HEK293 (cell line): Measurements from ENCODE around the gene CDC42EP3.

Experiments
- CTCF ChIA-PET: fragments of 350-600 bp; formaldehyde crosslinking; extraction: SDS; loops from one replicate; lab custom pipeline; 2021; ENCODE audit warnings: antibody characterized with exemption; lab: Yijun Ruan, JAX
- POLR2A ChIA-PET: fragments of 300-600 bp; formaldehyde crosslinking; extraction: SDS; loops from one replicate; lab custom pipeline; 2020; ENCODE audit warnings: antibody characterized with exemption, inconsistent platforms; lab: Yijun Ruan, JAX
- H3K27ac ChIP-seq: fragments of 200-500 bp; sonication (Bioruptor generic); 2 replicates; pipeline ENCODE4 v1.5.1; 2014; ENCODE audit warnings: low read depth, low read length, control low read depth, inconsistent platforms; ENCODE audit errors: extremely low read depth
- H3K36me3 ChIP-seq, 2 experiments: fragments of 200-500 bp in 1 of 2; sonication (Bioruptor generic) in 1 of 2; 1 replicate in 1 of 2; 2 replicates in 1 of 2; pipeline ENCODE4 v1.5.1; 2014 to 2017; ENCODE audit warnings: inconsistent platforms in 2 of 2, low read length in 2 of 2; ENCODE audit not compliant: control insufficient read depth in 2 of 2, insufficient read depth in 1 of 2
- H3K4me1 ChIP-seq: fragments of 200-500 bp; sonication (Bioruptor generic); 2 replicates; pipeline ENCODE4 v1.5.1; 2014; ENCODE audit warnings: mild to moderate bottlenecking, low read length, inconsistent platforms; ENCODE audit not compliant: control insufficient read depth, insufficient read depth
- H3K4me3 ChIP-seq: 2 replicates; pipeline ENCODE4 v1.5.1; 2011; ENCODE audit warnings: low read depth, mild to moderate bottlenecking, control low read depth, low read length, moderate library complexity
- H3K9me3 ChIP-seq: fragments of 200-500 bp; sonication (Bioruptor generic); 2 replicates; pipeline ENCODE4 v1.5.1; 2014; ENCODE audit warnings: low read depth, low read length, inconsistent platforms; ENCODE audit not compliant: control insufficient read depth, insufficient read depth
- GLI2 ChIP-seq: fragments of 450-650 bp; formaldehyde crosslinking; IDR thresholded peaks from 2 replicates; pipeline ENCODE4; 2017; ENCODE audit warnings: missing biosample characterization, missing genetic modification characterization, low read depth, borderline replicate concordance
- GLIS2 ChIP-seq: fragments of 450-650 bp; formaldehyde crosslinking; IDR thresholded peaks from 2 replicates; pipeline ENCODE4 v1.5.1; 2016; ENCODE audit warnings: missing biosample characterization, missing genetic modification characterization
- KLF16 ChIP-seq: fragments of 450-650 bp; formaldehyde crosslinking; IDR thresholded peaks from 2 replicates; pipeline ENCODE4 v1.5.1; 2017; ENCODE audit warnings: missing biosample characterization, missing genetic modification characterization
- KLF8 ChIP-seq: fragments of 450-650 bp; formaldehyde crosslinking; IDR thresholded peaks from 2 replicates; pipeline ENCODE4 v1.5.1; 2016; ENCODE audit warnings: missing biosample characterization, missing genetic modification characterization
- PBX3 ChIP-seq: sonication (generic); formaldehyde crosslinking; IDR thresholded peaks from 2 replicates; pipeline ENCODE4 v1.8.1; 2022; ENCODE audit warnings: mild to moderate bottlenecking, moderate library complexity, missing genetic modification reagents
- PRDM1 ChIP-seq: fragments of 450-650 bp; formaldehyde crosslinking; IDR thresholded peaks from 2 replicates; pipeline ENCODE4; 2016; ENCODE audit warnings: missing biosample characterization, missing genetic modification characterization
- SP7 ChIP-seq: fragments of 450-650 bp; formaldehyde crosslinking; IDR thresholded peaks from 2 replicates; pipeline ENCODE4 v1.5.1; 2016; ENCODE audit warnings: missing biosample characterization, missing genetic modification characterization
- ZEB2 ChIP-seq: fragments of 450-650 bp; formaldehyde crosslinking; IDR thresholded peaks from 2 replicates; pipeline ENCODE4 v1.5.1; 2016; ENCODE audit warnings: missing biosample characterization, missing genetic modification characterization
- ZFP3 ChIP-seq: fragments of 450-650 bp; formaldehyde crosslinking; IDR thresholded peaks from 2 replicates; pipeline ENCODE4 v1.5.1; 2016; ENCODE audit warnings: low read depth, missing biosample characterization, missing genetic modification characterization
- ZFP69B ChIP-seq: fragments of 450-650 bp; formaldehyde crosslinking; IDR thresholded peaks from 2 replicates; pipeline ENCODE4 v1.5.1; 2016; ENCODE audit warnings: missing biosample characterization, missing genetic modification characterization
- ZNF211 ChIP-seq: fragments of 450-650 bp; formaldehyde crosslinking; IDR thresholded peaks from 2 replicates; pipeline ENCODE4 v1.5.1; 2016; ENCODE audit warnings: low read depth, missing biosample characterization, missing genetic modification characterization
- ZNF335 ChIP-seq: fragments of 450-650 bp; formaldehyde crosslinking; conservative IDR thresholded peaks from 2 replicates; pipeline ENCODE4 v1.5.1; 2016; ENCODE audit warnings: missing biosample characterization, missing genetic modification characterization
- ZNF354C ChIP-seq: fragments of 450-650 bp; formaldehyde crosslinking; IDR thresholded peaks from 2 replicates; pipeline ENCODE4 v1.5.1; 2016; ENCODE audit warnings: missing biosample characterization, missing genetic modification characterization, low read depth, borderline replicate concordance
- ZNF426 ChIP-seq: fragments of 450-650 bp; formaldehyde crosslinking; IDR thresholded peaks from 2 replicates; pipeline ENCODE4 v1.5.1; 2017; ENCODE audit warnings: missing biosample characterization, missing genetic modification characterization, mild to moderate bottlenecking, inconsistent platforms, moderate library complexity
- ZNF529 ChIP-seq: fragments of 450-650 bp; formaldehyde crosslinking; IDR thresholded peaks from 2 replicates; pipeline ENCODE4 v1.5.1; 2017; ENCODE audit warnings: missing genetic modification characterization, missing biosample characterization; ENCODE audit not compliant: insufficient replicate concordance
- ZNF548 ChIP-seq: fragments of 450-650 bp; formaldehyde crosslinking; IDR thresholded peaks from 2 replicates; pipeline ENCODE4 v1.5.1; 2016; ENCODE audit warnings: missing biosample characterization, missing genetic modification characterization
- ZNF626 ChIP-seq: fragments of 450-650 bp; sonication (Bioruptor Pico); formaldehyde crosslinking; IDR thresholded peaks from 2 replicates; pipeline ENCODE4 v1.5.1; 2018; ENCODE audit warnings: missing biosample characterization, missing genetic modification characterization, inconsistent platforms
- ZNF654 ChIP-seq: fragments of 450-650 bp; formaldehyde crosslinking; IDR thresholded peaks from 2 replicates; pipeline ENCODE4 v1.5.1; 2016; ENCODE audit warnings: low read depth, missing biosample characterization, missing genetic modification characterization
- ZNF768 ChIP-seq: fragments of 450-650 bp; formaldehyde crosslinking; IDR thresholded peaks from 2 replicates; pipeline ENCODE4 v1.5.1; 2018; ENCODE audit warnings: missing biosample characterization, mild to moderate bottlenecking, missing genetic modification characterization
- ZNF776 ChIP-seq: fragments of 450-650 bp; formaldehyde crosslinking; IDR thresholded peaks from 2 replicates; pipeline ENCODE4 v1.5.0; 2017; ENCODE audit warnings: missing biosample characterization, missing genetic modification characterization, borderline replicate concordance
- TF ChIP-seq, protein P1 (sequence below): fragments of 450-650 bp; formaldehyde crosslinking; IDR thresholded peaks from 2 replicates; pipeline ENCODE4 v1.5.1; 2016; ENCODE audit warnings: missing biosample characterization, missing genetic modification characterization
- TF ChIP-seq, protein P2 (sequence below): fragments of 450-650 bp; formaldehyde crosslinking; IDR thresholded peaks from 2 replicates; pipeline ENCODE4 v1.5.1; 2016; ENCODE audit warnings: missing biosample characterization, missing genetic modification characterization

Gene CDC42EP3

DNA sequence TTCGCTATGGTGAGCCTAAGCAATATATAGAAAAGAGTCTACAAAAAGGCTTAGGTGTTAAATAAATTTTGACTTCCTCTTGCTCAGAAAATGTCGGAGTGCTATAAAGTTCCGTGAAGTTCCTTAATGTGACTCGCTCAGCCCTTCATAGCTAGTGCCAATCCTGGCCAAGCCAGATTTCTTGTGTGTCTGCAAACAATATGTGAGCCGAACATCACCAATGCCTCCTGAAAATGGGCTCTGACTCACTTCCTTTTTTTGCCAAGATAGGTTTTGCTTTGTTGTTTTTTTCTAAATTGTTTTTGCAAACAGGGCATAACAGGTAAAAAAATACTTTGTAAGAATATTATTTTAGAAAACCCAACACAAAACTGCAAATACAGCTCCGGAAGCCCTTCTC is 26.1 kb downstream of the CDC42EP3 start (continued):
- TF ChIP-seq, protein P1, sequence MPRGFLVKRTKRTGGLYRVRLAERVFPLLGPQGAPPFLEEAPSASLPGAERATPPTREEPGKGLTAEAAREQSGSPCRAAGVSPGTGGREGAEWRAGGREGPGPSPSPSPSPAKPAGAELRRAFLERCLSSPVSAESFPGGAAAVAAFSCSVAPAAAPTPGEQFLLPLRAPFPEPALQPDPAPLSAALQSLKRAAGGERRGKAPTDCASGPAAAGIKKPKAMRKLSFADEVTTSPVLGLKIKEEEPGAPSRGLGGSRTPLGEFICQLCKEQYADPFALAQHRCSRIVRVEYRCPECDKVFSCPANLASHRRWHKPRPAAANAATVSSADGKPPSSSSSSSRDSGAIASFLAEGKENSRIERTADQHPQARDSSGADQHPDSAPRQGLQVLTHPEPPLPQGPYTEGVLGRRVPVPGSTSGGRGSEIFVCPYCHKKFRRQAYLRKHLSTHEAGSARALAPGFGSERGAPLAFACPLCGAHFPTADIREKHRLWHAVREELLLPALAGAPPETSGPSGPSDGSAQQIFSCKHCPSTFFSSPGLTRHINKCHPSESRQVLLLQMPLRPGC (tag by site-specific recombination): no peak
- TF ChIP-seq ZNF426 (tag by site-specific recombination) (no peak), ZNF211 (tag by site-specific recombination) (no peak), KLF8 (tag by site-specific recombination) (no peak), ZNF548 (tag by site-specific recombination) (no peak), ZNF776 (no peak), ZNF529 (no peak)
- TF ChIP-seq, all 188 proteins: peak for 0

GRCh38 chr2:37644191-37644590 is 27.3 kb downstream of the CDC42EP3 start:
- H3K27ac ChIP-seq: no peak overlapping the region
- CTCF ChIA-PET: interaction anchor here (0.5 to 1.6 kb wide), 3 partner anchors 188 to 751 kb away, joined by 3 to 5 read pairs (median 4); no protein-coding TSS in a partner anchor
- no peaks in the 10 kb centered on the region for H3K9me3 ChIP-seq
- H3K4me3 ChIP-seq: no peak overlapping the region
- peaks cover 0 to 36% of the 10 kb centered on the region in 2 experiments; a peak in 1 of 3 replicates for H3K36me3 ChIP-seq
- TF ChIP-seq ZNF354C (no peak), ZNF768 (tag by site-specific recombination) (no peak), ZFP69B (tag by site-specific recombination) (no peak), PBX3 (CRISPR knock-in tag) (no peak), ZNF626 (tag by site-specific recombination) (no peak), ZFP3 (tag by site-specific recombination) (no peak), ZNF654 (tag by site-specific recombination) (no peak)
- TF ChIP-seq, protein P2, sequence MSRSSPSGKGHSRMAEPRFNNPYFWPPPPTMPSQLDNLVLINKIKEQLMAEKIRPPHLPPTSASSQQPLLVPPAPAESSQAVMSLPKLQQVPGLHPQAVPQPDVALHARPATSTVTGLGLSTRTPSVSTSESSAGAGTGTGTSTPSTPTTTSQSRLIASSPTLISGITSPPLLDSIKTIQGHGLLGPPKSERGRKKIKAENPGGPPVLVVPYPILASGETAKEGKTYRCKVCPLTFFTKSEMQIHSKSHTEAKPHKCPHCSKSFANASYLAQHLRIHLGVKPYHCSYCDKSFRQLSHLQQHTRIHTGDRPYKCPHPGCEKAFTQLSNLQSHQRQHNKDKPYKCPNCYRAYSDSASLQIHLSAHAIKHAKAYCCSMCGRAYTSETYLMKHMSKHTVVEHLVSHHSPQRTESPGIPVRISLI (tag by site-specific recombination): no peak
- TF ChIP-seq, all 188 proteins: peak for 0
- H3K4me1 ChIP-seq: peaks cover 6% of the 10 kb centered on the region; the same call in 1 of the 2 replicates
- POLR2A ChIA-PET: interaction anchor here (0.7 kb wide), 1 partner anchor 504 kb away, joined by 3 read pairs; no protein-coding TSS in a partner anchor

- no peak overlapping the region for H3K27ac ChIP-seq
- ChIA-PET POLR2A (interaction anchor here (0.7 kb wide), 1 partner anchor 504 kb away, joined by 3 read pairs; no protein-coding TSS in a partner anchor), CTCF (interaction anchor here (0.7 to 1.6 kb wide), 2 partner anchors 189 to 304 kb away, joined by 4 to 5 read pairs; no protein-coding TSS in a partner anchor)
- no peaks in the 10 kb centered on the region for H3K9me3 ChIP-seq
- TF ChIP-seq PRDM1 (tag by site-specific recombination) (no peak), KLF16 (tag by site-specific recombination) (no peak), GLI2 (tag by site-specific recombination) (no peak), GLIS2 (tag by site-specific recombination) (no peak), SP7 (tag by site-specific recombination) (no peak), ZEB2 (tag by site-specific recombination) (no peak), ZNF335 (tag by site-specific recombination) (no peak)
- TF ChIP-seq, protein P2 (tag by site-specific recombination): 0 out of 2 replicates have a peak, but pooled peaks have one; percentile 35
- peaks cover 6% of the 10 kb centered on the region; the same call in 1 of the 2 replicates for H3K4me1 ChIP-seq
- peaks cover 0 to 35% of the 10 kb centered on the region in 2 experiments; a peak in 1 of 3 replicates for H3K36me3 ChIP-seq
- no peak overlapping the region for H3K4me3 ChIP-seq
Observed at GRCh38 chr2:37643730-37644078, 27.7 kb downstream of the CDC42EP3 start.
